HepG2 (cell line): Measurements from ENCODE around the gene CIITA. TPM values are rescaled to one million over a fixed set of nuclear protein-coding genes. Genes with fewer than 3 reads are reported as not detected.

Experiments used
- ATAC-seq: fragments of 200-7000 bp; cut with Tn5 transposase; 3 replicates; pipeline ENCODE4 v1.9.1; 2020; ENCODE audit warnings: mild to moderate bottlenecking, moderate library complexity
- BruUV-seq: library from RNA; stranded (reverse); fragments of 400-500 nt; replicated peaks from 2 replicates; lab custom pipeline; 2021; lab: Mats Ljungman, UMichigan
- CTCF ChIA-PET: fragments of 300-600 bp; formaldehyde crosslinking; extraction: SDS; loops from one replicate; lab custom pipeline; 2021; ENCODE audit warnings: low total read pairs, inconsistent platforms, low intra/inter-chr PET ratio; lab: Yijun Ruan, JAX
- POLR2A ChIA-PET: fragments of 350-600 bp; sonication (Branson Sonifier 250); formaldehyde crosslinking; loops from one replicate; lab custom pipeline; 2020; ENCODE audit warnings: antibody characterized with exemption, inconsistent platforms; lab: Yijun Ruan, JAX
- DNase-seq: peaks from one replicate; pipeline ENCODE4 v3.0.0-alpha.2; 2015; ENCODE audit warnings: low spot score
- FAIRE-seq: peaks from 3 replicates; lab custom pipeline; 2011; peaks lifted over from hg19 to GRCh38; lab: Jason Lieb, UNC
- H2AFZ ChIP-seq: one replicate; pipeline ENCODE4 v1.6.1; 2011; ENCODE audit warnings: low read length, inconsistent platforms
- H3K27ac ChIP-seq: fragments of 300-600 bp; 3 replicates; pipeline ENCODE4 v1.8.0; 2011; ENCODE audit warnings: mixed run types, mild to moderate bottlenecking, mixed read lengths, low read length, inconsistent platforms; ENCODE audit not compliant: insufficient read depth; ENCODE audit errors: extremely low read length
- H3K27me3 ChIP-seq, 2 experiments: fragments of 200-600 bp in 1 of 2; 2 replicates in 1 of 2; 3 replicates in 1 of 2; pipeline versions ENCODE4 v1.6.0 to v1.8.0; 2011; ENCODE audit warnings: low read length in 2 of 2, mild to moderate bottlenecking in 2 of 2, moderate library complexity in 2 of 2, inconsistent platforms in 1 of 2; ENCODE audit not compliant: insufficient read depth in 2 of 2, control insufficient read depth in 1 of 2
- H3K36me3 ChIP-seq, 2 experiments: fragments of 200-600 bp in 1 of 2; replicated peaks in 1 of 2; 2 replicates in 1 of 2; 3 replicates in 1 of 2; pipeline versions ENCODE4 v1.5.1 to v1.8.0; 2011; ENCODE audit warnings: low read length in 2 of 2, inconsistent platforms in 1 of 2; ENCODE audit not compliant: insufficient read depth in 2 of 2, control insufficient read depth in 1 of 2
- H3K4me1 ChIP-seq: 2 replicates; pipeline ENCODE4 v1.5.1; 2012; ENCODE audit warnings: low read length, inconsistent platforms; ENCODE audit not compliant: insufficient read depth
- H3K4me2 ChIP-seq: 2 replicates; pipeline ENCODE4 v1.6.0; 2011; ENCODE audit warnings: low read depth, low read length, inconsistent platforms
- H3K4me3 ChIP-seq, 3 experiments: fragments of 200-600 bp in 1 of 3; sonication (generic), shearing (Covaris generic) in 1 of 3; replicated peaks in 1 of 3; 2 replicates each; pipeline ENCODE4 v1.5.1; 2011 to 2016; ENCODE audit warnings: low read length in 3 of 3, inconsistent platforms in 2 of 3, low read depth in 2 of 3, mild to moderate bottlenecking in 2 of 3, control low read depth in 1 of 3, mixed read lengths in 1 of 3; ENCODE audit not compliant: insufficient read depth in 1 of 3
- H3K79me2 ChIP-seq: one replicate; pipeline ENCODE4 v1.6.1; 2011; ENCODE audit warnings: low read length, inconsistent platforms; ENCODE audit not compliant: insufficient read depth
- H3K9ac ChIP-seq: 2 replicates; pipeline ENCODE4 v1.6.0; 2011; ENCODE audit warnings: mild to moderate bottlenecking, low read depth, low read length, inconsistent platforms; ENCODE audit not compliant: insufficient read depth
- H3K9me3 ChIP-seq: 2 replicates; pipeline ENCODE4 v1.5.1; 2012; ENCODE audit warnings: mild to moderate bottlenecking, low read length
- H4K20me1 ChIP-seq: 2 replicates; pipeline ENCODE4 v1.6.0; 2011; ENCODE audit warnings: inconsistent platforms, mild to moderate bottlenecking, low read length, moderate library complexity; ENCODE audit not compliant: insufficient read depth
- FOSL2 ChIP-seq: sonication (generic); formaldehyde crosslinking; IDR thresholded peaks from 2 replicates; pipeline ENCODE4 v1.4.0; 2020; ENCODE audit warnings: missing genetic modification reagents
- FOXO1 ChIP-seq: sonication (generic); formaldehyde crosslinking; IDR thresholded peaks from 2 replicates; pipeline ENCODE4 v1.4.0; 2020; ENCODE audit warnings: missing genetic modification reagents
- HNRNPH1 ChIP-seq: fragments of 200-400 bp; formaldehyde crosslinking; optimal IDR thresholded peaks from 2 replicates; pipeline ENCODE3; 2017; ENCODE audit warnings: mild to moderate bottlenecking, low read depth, low read length
- MEF2D ChIP-seq: sonication (generic); formaldehyde crosslinking; IDR thresholded peaks from 2 replicates; pipeline ENCODE4 v1.5.1; 2020; ENCODE audit warnings: mild to moderate bottlenecking, missing genetic modification reagents
- PRDM4 ChIP-seq: sonication (generic); formaldehyde crosslinking; IDR thresholded peaks from 2 replicates; pipeline ENCODE4 v1.9.0; 2021; ENCODE audit warnings: missing genetic modification reagents, borderline replicate concordance
- TEAD3 ChIP-seq: optimal IDR thresholded peaks from 2 replicates; pipeline ENCODE3; 2016; ENCODE audit warnings: borderline replicate concordance
- ZKSCAN5 ChIP-seq: sonication (generic); formaldehyde crosslinking; IDR thresholded peaks from 2 replicates; pipeline ENCODE4 v1.5.1; 2020; ENCODE audit warnings: mild to moderate bottlenecking, missing genetic modification reagents
- ZMYM2 ChIP-seq: sonication (generic); formaldehyde crosslinking; IDR thresholded peaks from 2 replicates; pipeline ENCODE4 v1.8.0; 2022; ENCODE audit warnings: mild to moderate bottlenecking, missing genetic modification reagents
- ZNF253 ChIP-seq: sonication (generic); formaldehyde crosslinking; IDR thresholded peaks from 2 replicates; pipeline ENCODE4 v1.8.0; 2022; ENCODE audit warnings: mild to moderate bottlenecking, missing genetic modification reagents, borderline replicate concordance
- ZNF513 ChIP-seq: sonication (generic); formaldehyde crosslinking; conservative IDR thresholded peaks from 2 replicates; pipeline ENCODE4 v1.5.0; 2020; ENCODE audit warnings: missing genetic modification reagents
- ZNF530 ChIP-seq: sonication (generic); formaldehyde crosslinking; IDR thresholded peaks from 2 replicates; pipeline ENCODE4 v1.5.0; 2020; ENCODE audit warnings: low read depth, mild to moderate bottlenecking, missing genetic modification reagents
- ZNF639 ChIP-seq: conservative IDR thresholded peaks from 2 replicates; pipeline ENCODE4 v1.6.1; 2018; ENCODE audit warnings: missing genetic modification reagents
- ZNF644 ChIP-seq: IDR thresholded peaks from 2 replicates; pipeline ENCODE4 v1.6.1; 2016; ENCODE audit warnings: low read depth
- ZNF703 ChIP-seq: sonication (generic); formaldehyde crosslinking; IDR thresholded peaks from 2 replicates; pipeline ENCODE4 v1.5.1; 2020; ENCODE audit warnings: missing genetic modification reagents, mild to moderate bottlenecking, moderate library complexity, borderline replicate concordance
- ZNF788 ChIP-seq: sonication (generic); formaldehyde crosslinking; IDR thresholded peaks from 2 replicates; pipeline ENCODE4 v1.5.0; 2020; ENCODE audit warnings: mild to moderate bottlenecking, missing genetic modification reagents, borderline replicate concordance
- WGBS: methylation state at CpG from one replicate; pipeline ENCODE4 v1.1.6; 2017; ENCODE audit warnings: low lambda C conversion rate; 5-methylcytosine and 5-hydroxymethylcytosine counted together
- in situ Hi-C: cut with HindIII; loops from 2 replicates; pipeline ENCODE4 v1.10.0; 2017; ENCODE audit warnings: low pct_unique_long_range_greater_than_20kb; ENCODE audit not compliant: extremely low pct_ligation_motif_present
- intact Hi-C: fragments of 100-400 bp; cut with micrococcal nuclease; formaldehyde crosslinking; loops from one replicate; pipeline ENCODE4 v1.10.0; 2022; ENCODE audit not compliant: unreplicated experiment
- polyA plus RNA-seq, 8 experiments: library from polyadenylated mRNA; depleted of rRNA in 3 of 8; stranded (reverse) in 7 of 8; unstranded in 1 of 8; fragments of >200 nt; fragmentation: Illumina TruSeq in 4 of 8; extraction: Trizol in 4 of 8; gene quantifications; 2 replicates each; pipeline versions ENCODE4 v1.2.1 to v1.2.3, GENCODE V29; 2011 to 2016; ENCODE audit warnings: low read depth in 4 of 8, missing spikeins in 1 of 8, mixed read lengths in 1 of 8; ENCODE audit not compliant: insufficient read depth in 1 of 8
- total RNA-seq, 5 experiments: library from RNA; depleted of rRNA; stranded (reverse); fragments of >200 nt; fragmentation: Illumina TruSeq; extraction: Trizol; gene quantifications; 2 replicates each; pipeline ENCODE4 v1.2.3, GENCODE V29; 2016; ENCODE audit warnings: low read depth in 1 of 5

CIITA gene
- total and polyA plus RNA-seq, 2 of the 13 experiments (the other 11 are each of a cell fraction or from before 2014, with no cell fraction given), result 0.08 to 0.09 TPM

- TF ChIP-seq ZNF639, result no peak
- 0 out of 2 replicates have a peak, but pooled peaks have one; percentile 2 for TF ChIP-seq ZNF703 (CRISPR knock-in tag)
- peak; percentile 69 for TF ChIP-seq FOSL2 (CRISPR knock-in tag)
- TF ChIP-seq ZNF788 (CRISPR knock-in tag), result no peak
- no peak for TF ChIP-seq ZNF513 (CRISPR knock-in tag)
- TF ChIP-seq ZMYM2 (CRISPR knock-in tag), result no peak
- TF ChIP-seq ZKSCAN5, result 0 out of 2 replicates have a peak, but pooled peaks have one; percentile 30
- 0 out of 2 replicates have a peak, but pooled peaks have one; percentile 42 for TF ChIP-seq ZNF644 (CRISPR knock-in tag)
- peak; percentile 18 for TF ChIP-seq TEAD3
- TF ChIP-seq ZNF253 (CRISPR knock-in tag), result 0 out of 2 replicates have a peak, but pooled peaks have one; percentile 44
- no peak for TF ChIP-seq PRDM4 (CRISPR knock-in tag)
- TF ChIP-seq HNRNPH1, result no peak
- TF ChIP-seq ZNF530 (CRISPR knock-in tag), result no peak
- TF ChIP-seq FOXO1 (CRISPR knock-in tag), result 0 out of 2 replicates have a peak, but pooled peaks have one; percentile 20
- 0 out of 2 replicates have a peak, but pooled peaks have one; percentile 2 for TF ChIP-seq MEF2D (CRISPR knock-in tag)
- Histone ChIP-seq H4K20me1 (no peaks in the 10 kb centered on the region), H2AFZ (no peak overlapping the region), H3K4me3 (no peak overlapping the region), H3K36me3 (no peaks in the 10 kb centered on the region), H3K27me3 (peaks cover 3 to 23% of the 10 kb centered on the region in 2 experiments; a peak in 3 of 5 replicates), H3K4me1 (peaks cover 39% of the 10 kb centered on the region), H3K27ac (no peak overlapping the region), H3K4me2 (peak overlapping the region; percentile 50; the same call in 1 of the 2 replicates), H3K9me3 (no peaks in the 10 kb centered on the region), H3K9ac (no peak overlapping the region), H3K79me2 (no peaks in the 10 kb centered on the region)
- FAIRE-seq (no peak), ATAC-seq (peak; percentile 55), DNase-seq (peak; percentile 28)
- POLR2A ChIA-PET, result no interaction called here
- no TSS peak for BruUV-seq
- CTCF ChIA-PET, result no interaction called here
- intact Hi-C loops (no loop called here), in situ Hi-C loops (no loop called here)
- WGBS, result 17% methylated on average over 10 of the region's 10 CpGs
Measured at GRCh38 chr16:10871157-10871991, 5.6 kb upstream of the CIITA start.
